GM21717 (cell line): ENCODE measurements around the gene TMEM130.

Experiments used
- ATAC-seq: cut with Tn5 transposase; IDR thresholded peaks from one replicate; pipeline ENCODE4 v1.9.1; 2021; ENCODE audit warnings: mild to moderate bottlenecking, moderate library complexity; ENCODE audit not compliant: unreplicated experiment

TMEM130 gene, protein sequence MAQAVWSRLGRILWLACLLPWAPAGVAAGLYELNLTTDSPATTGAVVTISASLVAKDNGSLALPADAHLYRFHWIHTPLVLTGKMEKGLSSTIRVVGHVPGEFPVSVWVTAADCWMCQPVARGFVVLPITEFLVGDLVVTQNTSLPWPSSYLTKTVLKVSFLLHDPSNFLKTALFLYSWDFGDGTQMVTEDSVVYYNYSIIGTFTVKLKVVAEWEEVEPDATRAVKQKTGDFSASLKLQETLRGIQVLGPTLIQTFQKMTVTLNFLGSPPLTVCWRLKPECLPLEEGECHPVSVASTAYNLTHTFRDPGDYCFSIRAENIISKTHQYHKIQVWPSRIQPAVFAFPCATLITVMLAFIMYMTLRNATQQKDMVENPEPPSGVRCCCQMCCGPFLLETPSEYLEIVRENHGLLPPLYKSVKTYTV

DNA sequence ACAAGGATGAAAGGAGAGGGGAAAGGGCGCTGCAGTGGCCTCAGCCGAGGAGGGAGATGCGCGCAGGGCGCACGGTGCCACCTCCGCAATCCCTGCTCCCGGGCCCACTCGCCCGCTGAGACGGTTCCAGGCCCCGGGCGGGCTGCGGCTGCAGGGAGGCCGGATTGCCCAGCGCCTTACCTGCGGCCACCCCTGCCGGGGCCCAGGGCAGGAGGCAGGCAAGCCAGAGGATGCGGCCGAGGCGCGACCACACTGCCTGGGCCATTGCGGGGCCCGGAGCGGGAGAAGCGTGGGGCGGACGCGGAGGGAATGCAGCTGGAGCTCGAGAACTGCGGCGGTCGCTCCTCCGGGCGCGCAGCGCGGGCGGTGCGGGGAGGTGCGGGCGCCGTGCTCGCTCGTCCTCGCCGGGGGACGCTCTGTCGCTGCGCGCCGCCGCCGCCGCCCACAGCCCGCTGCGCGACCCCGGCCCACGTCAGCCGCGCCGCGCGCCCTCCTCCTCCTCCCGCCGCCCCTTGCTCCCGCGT, at the start of gene TMEM130:
TMEM130 (minus strand) TSS at position 418 of the 524 bp plus-strand sequence; CDS start at position 265, 153 bp downstream.
- no peak for ATAC-seq

DNA sequence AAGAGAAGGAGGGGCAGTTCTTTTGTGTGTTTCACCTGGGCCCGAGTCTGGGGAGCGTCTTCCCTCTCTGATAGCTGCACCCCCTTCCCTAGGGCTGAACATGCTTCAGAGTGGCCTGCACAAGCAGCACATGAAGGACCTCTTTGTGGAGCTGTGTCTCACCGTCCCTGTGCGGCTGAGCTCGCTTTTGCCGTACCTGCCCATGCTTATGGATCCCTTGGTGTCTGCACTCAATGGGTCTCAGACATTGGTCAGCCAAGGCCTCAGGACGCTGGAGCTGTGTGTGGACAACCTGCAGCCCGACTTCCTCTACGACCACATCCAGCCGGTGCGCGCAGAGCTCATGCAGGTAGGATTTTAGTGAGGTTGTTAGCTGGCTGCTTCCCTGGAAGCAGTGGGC, 47.5 kb upstream of the TMEM130 start:
- ATAC-seq = no peak

DNA sequence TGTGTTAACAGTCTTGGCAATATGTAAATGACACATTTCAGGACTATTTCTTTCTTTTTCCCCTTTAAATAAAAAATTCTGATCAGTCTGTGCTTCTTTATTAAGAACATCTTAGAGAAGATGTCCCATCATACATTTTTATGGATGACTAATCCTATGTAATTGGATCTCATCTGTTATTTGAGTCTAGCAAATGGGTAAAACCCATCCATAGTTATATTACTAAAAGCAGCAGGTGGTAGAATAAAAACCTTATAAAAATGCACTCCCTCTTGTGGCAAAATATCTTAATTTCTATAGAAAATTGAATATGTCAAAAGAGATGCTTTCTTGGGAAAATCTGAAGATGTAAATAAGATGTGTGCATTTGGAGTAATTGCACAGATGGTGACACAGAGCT, 43.8 kb upstream of the TMEM130 start:
- no peak for ATAC-seq

DNA sequence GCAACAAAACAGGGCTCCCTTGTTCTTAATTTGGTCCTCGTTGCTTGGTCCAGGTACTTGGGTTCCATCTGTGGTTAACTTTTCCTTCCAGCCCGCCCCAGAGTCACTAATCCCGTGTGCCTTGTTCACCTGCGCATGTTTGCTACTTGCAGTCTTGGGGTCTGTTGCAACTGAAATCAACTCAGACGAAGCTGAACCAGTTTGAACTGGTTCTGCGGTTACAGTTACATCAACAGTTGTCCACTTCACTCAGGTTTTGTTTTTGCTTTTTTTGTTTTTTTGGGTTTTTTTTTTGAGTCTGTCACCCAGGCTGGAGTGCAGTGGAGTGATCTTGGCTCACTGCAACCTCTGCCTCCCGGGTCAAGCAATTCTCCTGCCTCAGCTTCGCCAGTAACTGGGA, 43.2 kb upstream of the TMEM130 start:
- ATAC-seq = no peak

DNA sequence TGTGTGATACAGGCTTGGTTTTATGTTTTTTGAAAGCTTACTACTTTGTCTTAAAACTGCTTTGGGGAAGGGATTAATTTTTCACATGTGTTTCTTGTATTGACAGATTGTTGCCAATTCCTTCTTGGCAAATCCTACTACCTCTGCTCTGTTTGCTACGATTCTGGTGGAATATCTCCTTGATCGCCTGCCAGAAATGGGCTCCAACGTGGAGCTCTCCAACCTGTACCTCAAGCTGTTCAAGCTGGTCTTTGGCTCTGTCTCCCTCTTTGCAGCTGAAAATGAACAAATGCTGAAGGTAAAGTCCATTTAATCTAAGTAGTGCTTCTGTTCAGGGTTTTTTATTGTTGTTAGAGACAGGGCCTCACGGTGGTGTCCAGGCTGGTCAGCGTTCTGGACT, 42.1 kb upstream of the TMEM130 start:
- no peak for ATAC-seq

DNA sequence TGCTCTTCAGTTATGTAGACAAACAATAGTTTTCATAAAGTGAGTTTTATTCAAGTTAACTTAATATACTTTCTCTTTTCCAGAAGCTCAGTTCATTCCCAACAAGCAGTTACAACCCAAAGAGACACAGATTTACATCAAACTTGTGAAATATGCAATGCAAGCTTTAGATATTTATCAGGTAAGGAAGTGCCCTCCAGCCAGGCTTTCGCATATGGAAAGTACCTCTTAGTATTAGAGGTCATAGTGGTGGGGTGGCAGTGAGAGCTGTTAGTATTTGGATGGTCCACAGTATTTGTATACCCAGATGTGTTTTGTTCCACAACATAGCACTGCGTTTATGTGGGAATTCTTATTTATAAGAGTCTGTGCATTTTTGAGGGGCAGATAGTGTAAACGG, 40.6 kb upstream of the TMEM130 start:
- ATAC-seq = no peak

DNA sequence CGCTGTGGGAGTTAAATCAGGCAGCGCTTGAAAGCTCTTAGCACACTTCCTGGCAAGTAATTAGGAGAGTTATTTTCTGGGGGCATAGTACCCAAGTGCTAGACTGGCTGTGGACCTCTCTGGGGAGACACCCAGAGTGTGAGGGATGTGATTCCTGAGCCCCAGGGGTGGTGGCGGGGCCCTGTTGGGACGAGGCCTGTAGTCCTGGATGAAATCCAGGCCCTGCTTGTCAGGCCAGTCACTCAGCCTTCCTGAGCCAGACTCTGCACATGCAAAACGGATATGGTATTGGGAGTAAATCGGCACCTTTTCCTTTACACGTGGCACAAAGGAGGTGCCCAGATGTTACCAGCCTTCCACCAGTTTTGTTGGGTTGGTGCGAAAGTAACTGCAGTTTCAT, 39.7 kb upstream of the TMEM130 start:
- ATAC-seq = no peak

DNA sequence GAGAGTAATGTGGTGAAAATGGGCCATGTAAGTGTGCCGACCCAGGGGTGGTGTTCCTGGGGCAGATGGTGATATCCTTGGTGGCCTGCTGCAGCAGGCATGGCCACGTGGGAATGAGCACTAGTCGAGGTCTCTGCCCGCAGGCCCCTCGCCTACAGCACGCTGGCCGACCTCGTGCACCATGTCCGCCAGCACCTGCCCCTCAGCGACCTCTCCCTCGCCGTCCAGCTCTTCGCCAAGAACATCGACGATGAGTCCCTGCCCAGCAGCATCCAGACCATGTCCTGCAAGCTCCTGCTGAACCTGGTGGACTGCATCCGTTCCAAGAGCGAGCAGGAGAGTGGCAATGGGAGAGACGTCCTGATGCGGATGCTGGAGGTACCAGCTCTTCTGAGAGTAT, 38.8 kb upstream of the TMEM130 start:
- ATAC-seq = no peak

DNA sequence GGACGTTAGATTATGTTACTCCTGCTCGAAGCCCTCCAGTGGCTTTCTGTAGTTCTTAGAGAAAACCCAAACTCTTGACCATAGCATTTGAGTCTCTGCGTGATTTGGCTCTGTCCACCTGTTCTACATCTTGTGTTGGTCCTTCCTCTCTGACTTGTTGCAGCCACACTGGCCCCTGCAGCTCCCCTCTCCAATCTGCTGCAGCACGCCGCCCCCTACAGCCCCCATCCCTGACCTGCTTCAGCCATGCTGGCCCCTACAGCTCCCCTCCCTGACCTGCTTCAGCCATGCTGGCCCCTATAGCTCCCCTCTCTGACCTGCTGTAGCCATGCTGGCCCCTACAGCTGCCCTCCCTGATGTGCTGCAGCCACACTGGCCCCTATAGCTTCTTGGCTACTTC, 37.8 kb upstream of the TMEM130 start:
- ATAC-seq = no peak

DNA sequence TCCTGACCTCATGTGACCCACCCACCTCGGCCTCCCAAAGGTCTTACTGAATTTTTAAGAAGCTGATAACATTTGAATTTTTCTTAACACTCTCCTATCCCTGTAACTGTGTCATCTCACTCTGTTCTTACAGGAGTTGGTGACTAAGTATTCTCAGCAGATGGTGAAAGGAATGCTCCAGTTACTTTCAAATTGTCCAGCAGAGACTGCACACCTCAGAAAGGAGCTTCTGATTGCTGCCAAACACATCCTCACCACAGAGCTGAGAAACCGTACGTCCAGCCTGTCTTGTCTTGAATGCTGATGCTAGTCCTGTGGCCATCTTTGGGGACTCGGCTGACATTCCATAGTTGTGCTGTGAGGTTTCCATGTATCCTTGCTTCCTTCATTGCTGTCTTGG, 33.4 kb upstream of the TMEM130 start:
- no peak for ATAC-seq

DNA sequence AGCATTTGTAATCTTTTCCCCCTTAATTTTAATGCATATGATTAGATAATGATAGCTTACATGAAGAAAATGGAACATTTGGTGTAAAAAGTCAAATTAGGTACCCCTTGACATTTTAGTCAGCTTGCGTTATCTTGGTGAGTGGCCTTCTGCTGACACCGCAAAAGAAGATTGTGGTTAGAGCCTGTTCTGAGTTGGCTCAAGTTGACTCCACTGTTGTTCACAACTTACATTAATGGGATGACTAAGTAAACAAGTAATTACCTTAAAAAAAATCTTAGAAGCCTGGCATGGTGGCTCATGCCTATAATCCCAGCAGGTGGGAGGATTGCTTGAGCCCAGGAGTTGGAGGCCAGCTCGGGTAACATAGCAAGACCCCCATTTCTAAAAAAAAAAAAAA, 32.7 kb upstream of the TMEM130 start:
- no peak for ATAC-seq

DNA sequence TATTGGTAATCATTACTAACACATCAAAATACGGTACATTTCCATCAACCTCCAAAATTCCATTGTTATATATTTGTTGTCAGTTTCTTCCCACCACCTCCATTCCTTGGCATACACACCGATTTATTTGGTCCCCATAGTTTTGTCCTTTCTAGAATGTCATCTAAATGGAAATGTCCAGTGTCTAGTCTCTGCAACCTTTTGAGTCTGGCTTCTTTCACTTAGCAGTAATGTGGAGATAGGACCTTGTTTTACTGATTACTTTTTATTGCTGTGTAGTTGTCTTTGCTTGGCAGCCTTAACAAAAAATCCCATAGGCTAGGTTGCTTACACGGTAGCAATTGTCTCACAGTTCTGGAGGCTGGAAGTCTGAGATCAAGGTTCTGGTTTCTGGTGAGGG, 31.0 kb upstream of the TMEM130 start:
- no peak for ATAC-seq

DNA sequence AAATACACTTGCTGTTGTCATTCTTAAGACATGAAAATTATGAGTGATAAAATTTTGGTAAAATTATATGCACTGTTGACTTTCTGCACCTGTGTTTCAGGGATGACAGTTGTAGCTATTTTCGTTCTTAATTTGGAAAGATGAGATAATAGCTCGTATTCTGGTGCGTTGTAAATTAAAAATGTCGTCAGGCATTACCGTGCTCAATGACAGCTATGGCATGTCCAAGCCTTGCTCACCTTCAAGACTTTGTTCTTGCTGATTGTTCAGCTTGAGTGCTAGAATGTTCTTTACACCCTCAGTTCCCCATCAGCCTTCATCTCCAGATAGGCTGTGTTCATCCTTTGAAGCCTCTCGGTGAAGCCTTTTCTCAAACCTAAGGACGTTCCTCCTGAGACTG, 30.0 kb upstream of the TMEM130 start:
- no peak for ATAC-seq

DNA sequence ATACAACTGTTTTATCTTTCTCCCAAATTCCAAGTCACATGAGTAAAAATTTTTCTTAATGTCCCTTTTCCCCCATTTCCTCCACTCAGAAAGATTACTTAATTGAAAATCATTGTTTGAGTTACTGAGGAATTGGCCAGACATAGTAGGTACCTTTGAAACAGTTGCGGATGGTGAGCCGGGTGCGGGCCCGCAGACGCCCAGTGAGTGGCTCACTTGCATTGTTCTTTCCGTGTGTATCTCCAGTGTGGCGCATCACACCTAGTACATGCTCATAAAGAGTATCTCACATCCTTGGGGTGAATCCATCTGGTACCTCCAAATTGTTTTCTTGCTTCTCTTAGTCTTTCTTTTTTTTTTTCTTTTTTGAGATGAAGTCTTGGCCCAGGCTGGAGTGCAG, 22.8 kb upstream of the TMEM130 start:
- ATAC-seq = no peak

DNA sequence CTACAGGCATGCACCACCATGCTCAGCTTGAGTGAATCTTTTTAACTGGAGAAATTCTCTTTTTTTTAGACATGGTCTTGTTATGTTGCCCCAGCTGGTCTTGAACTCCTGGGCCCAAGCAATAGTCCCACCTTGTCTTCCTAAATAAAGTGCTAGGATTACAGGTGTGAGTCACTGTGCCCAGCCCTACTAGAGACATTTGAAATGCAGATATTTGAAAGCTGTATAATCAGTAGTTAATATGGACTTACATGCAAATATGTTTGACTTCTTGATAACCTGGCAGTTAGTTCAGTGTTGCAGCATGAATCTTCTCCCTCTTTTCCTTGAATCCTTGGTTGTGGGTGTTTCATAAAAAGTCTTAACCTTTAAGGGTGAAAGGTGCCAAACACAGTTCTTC, 17.2 kb upstream of the TMEM130 start:
- no peak for ATAC-seq

DNA sequence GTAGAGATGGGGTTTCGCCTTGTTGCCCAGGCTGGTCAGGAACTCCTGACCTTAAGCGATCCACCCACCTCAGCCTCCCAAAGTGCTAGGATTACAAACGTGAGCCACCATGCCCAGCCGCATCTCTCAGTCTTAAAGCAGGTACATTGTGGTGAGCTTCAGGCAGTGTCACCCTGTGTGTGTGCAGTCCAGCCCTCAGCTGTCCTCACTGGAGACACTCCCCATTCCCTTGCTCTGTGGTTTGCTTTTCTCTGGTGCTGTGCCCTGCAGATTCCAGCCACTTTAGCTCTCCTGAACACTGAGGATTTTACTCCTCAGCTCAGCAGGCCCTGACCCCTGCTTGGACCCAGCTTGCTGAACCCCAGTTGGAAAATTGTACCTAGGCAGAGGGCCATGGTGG, 14.6 kb upstream of the TMEM130 start:
- no peak for ATAC-seq

DNA sequence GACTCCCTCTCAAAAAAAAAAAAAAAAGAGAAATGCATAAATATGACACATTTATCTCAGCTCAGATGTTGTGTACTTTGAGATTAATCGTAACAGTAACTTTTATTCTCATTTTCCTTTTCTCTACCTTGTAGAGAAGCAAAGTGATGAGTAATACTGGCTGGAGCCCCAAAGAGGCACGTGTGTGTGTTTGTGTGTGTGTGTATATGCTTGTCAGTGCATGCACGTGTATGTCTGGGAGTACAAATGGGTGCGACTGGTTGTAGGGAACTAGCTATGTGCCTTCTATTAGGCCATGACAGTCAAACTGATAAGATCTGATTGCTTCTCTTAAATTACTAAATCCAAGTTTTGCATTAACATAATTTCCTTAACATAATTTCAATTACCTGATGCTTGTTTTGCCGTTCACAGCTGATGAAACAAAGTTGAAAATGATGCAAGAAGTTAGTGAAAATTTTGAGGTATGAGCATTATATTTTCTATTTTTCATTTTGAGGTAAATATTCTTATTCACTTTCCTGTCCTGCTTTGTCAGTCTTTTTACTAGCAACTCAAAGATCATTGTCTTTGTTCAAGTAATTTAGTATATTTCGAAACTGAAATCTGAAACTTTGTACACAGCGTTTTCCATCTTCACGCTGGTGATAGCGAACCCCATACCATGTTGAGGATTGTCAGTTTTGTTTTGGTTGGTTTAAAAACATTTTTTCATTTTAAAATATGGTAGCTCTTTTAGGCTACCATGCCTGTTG, 11.9 kb upstream of the TMEM130 start:
- ATAC-seq = no peak

DNA sequence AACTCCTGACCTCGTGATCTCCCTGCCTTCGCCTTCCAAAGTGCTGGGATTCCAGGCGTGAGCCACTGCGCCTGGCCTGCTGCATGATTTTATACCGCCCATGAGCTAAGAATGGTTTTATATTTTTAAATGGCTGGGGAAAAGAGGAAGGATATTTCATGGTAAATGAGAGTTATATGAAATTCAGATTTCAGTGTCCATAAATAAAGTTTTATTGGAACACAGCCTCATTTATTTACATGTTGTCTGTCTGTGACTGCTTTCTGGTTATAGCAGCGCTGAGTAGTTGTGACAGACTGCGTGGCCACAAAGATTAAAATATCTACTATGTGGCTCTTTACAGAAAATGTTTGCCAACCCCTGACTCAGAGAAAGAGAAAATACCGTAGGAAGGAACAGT, 10.7 kb upstream of the TMEM130 start:
- no peak for ATAC-seq

DNA sequence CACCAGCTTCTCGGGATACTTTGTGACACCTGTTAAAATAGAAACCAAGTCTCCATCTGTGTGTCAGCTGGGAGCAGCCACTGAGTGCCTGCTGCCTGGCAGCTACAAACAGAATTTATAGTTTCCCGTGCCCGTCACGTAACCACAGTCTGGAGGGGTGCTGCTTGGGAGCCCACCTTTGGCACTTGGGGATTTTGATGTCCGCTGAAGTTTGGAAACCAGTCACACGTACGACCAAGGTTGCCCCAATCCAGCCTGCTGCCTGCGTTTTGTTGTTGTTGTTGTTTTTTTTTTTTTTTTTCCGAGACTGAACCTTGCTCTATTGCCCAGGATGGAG, 10.1 kb upstream of the TMEM130 start:
- no peak for ATAC-seq

DNA sequence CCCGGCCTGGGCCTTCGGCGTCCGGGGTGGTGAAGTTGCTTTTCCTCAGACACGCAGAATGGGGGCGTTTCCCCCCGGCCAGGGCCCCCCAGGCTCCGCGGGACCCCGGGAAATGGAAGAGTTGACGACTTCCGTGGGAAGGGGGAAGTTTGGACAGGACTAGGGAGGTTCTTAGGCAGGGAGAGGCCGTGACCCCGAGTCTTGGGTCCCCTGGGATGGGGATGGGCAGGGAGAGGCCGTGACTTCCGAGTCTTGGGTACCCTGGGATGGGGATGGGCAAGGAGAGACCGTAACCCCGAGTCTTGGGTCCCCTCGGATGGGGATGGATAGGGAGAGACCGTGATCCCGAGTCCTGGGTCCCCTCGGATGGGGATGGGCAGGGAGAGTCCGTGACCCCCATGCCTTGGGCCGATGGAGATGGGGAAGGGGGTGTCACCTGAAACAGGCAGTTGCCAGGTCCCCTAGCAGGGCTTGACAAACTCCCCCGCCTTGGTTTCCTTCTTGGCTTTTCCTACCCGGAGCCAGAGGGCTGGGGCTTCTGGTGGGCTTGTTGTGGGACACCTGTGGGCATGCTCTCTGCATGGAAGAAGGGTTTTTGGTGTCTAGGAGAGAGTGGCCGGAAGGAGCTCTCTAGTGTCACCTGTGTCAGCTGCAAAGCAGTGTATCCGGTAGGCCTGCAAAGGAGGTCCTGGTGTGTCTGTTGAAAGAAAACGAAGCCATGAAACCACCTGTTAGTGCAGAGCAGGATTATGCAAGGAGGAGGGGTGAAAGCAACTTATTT, 9.6 kb upstream of the TMEM130 start:
- ATAC-seq = peak; percentile 86

DNA sequence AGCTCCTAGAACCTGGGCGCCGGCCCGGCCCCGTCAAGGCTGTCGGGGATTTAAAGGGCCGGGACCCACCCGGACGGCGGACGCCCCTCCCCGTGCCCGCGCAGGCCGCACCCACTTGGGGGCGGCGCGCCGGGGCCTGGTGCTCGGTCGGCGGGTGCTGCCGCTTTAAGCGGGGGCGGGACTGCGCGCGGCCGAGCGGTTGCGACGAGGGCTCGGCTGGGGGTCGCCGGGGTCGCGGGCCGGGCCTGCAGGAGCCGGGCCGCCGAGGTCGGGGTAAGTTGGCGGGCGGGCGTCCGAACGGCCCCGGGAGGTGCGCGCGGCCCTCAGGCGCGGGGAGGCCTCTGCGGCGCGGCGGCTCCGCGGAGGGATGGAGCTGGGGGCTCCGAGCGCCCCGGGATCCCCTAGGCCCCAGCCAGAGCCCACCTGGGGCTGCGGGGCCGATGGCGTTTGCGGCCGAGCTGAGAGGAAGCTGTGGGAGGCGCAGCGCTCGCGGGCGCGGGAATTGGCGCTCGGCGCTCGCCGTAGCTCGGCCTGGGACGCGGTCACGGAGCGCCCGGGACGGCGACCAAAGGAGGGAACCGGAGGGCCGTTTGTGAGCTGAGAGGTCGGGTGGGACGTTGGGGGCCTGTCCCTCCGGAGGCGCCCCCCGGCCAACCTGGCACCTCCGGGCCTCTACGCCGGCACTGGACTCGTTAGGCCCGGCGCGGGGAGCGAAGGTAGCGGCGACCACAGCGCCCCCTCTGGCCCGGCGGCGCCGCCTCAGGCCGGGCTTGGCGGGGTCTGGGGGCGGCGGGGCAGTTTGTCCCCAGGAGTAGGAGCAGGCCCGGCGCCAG, 8.8 kb upstream of the TMEM130 start, which contains the start of gene TRRAP:
TRRAP (plus strand) TSS at position 168 of the 833 bp plus-strand sequence. CDS start 2,619 bp downstream, outside the sequence.
- ATAC-seq = peak; percentile 64
